Hepatocyte (in vitro differentiated cells): ENCODE measurements around the gene PET117. TPM values are rescaled to one million over a fixed set of nuclear protein-coding genes. Genes with fewer than 3 reads are reported as not detected.

Experiments
- DNase-seq: peaks from one replicate; pipeline ENCODE4 v3.0.0-alpha.2; 2016; ENCODE audit warnings: low spot score
- H2AFZ ChIP-seq: fragments of 200-600 bp; sonication (generic); 2 replicates; pipeline ENCODE4 v1.6.0; 2016; ENCODE audit warnings: antibody characterized with exemption, mild to moderate bottlenecking
- H3K27ac ChIP-seq: fragments of 200-600 bp; sonication (generic); 2 replicates; pipeline ENCODE4 v1.5.1; 2016; ENCODE audit warnings: mild to moderate bottlenecking
- H3K27me3 ChIP-seq: fragments of 200-600 bp; sonication (generic); 2 replicates; pipeline ENCODE4 v1.6.1; 2016
- H3K36me3 ChIP-seq: fragments of 200-600 bp; sonication (generic); replicated peaks from 2 replicates; pipeline ENCODE4 v1.5.1; 2016; ENCODE audit warnings: low read depth; ENCODE audit not compliant: insufficient read depth
- H3K4me1 ChIP-seq: fragments of 200-600 bp; sonication (generic); 2 replicates; pipeline ENCODE4 v1.5.1; 2016; ENCODE audit warnings: mild to moderate bottlenecking, moderate library complexity; ENCODE audit not compliant: insufficient read depth
- H3K4me2 ChIP-seq: fragments of 200-600 bp; sonication (generic); 2 replicates; pipeline ENCODE4 v1.6.0; 2016
- H3K4me3 ChIP-seq: fragments of 200-600 bp; sonication (generic); 2 replicates; pipeline ENCODE4 v1.5.1; 2016; ENCODE audit warnings: mild to moderate bottlenecking
- H3K79me2 ChIP-seq: fragments of 200-600 bp; sonication (generic); 2 replicates; pipeline ENCODE4 v1.6.0; 2017; ENCODE audit warnings: mild to moderate bottlenecking
- H3K9me2 ChIP-seq: fragments of 200-600 bp; sonication (generic); replicated peaks from 2 replicates; pipeline ENCODE4 v1.6.0; 2017; ENCODE audit warnings: mild to moderate bottlenecking; ENCODE audit not compliant: insufficient read depth
- H3K9me3 ChIP-seq: fragments of 200-600 bp; sonication (generic); 2 replicates; pipeline ENCODE4 v1.5.1; 2016; ENCODE audit warnings: low read depth, mild to moderate bottlenecking
- H4K20me1 ChIP-seq: fragments of 200-600 bp; sonication (generic); 2 replicates; pipeline ENCODE4 v1.6.0; 2016; ENCODE audit warnings: mild to moderate bottlenecking; ENCODE audit not compliant: insufficient read depth, poor library complexity, severe bottlenecking
- EZH2 ChIP-seq: fragments of 200-600 bp; sonication (generic); IDR thresholded peaks from 2 replicates; pipeline ENCODE4 v1.6.1; 2016; ENCODE audit warnings: antibody characterized with exemption, mild to moderate bottlenecking, borderline replicate concordance
- EZH2phosphoT487 ChIP-seq: fragments of 200-600 bp; sonication (generic); IDR thresholded peaks from one replicate; pipeline ENCODE4 v1.6.1; 2018; ENCODE audit warnings: antibody characterized with exemption, mild to moderate bottlenecking, low read depth, moderate library complexity; ENCODE audit not compliant: unreplicated experiment, severe bottlenecking
- WGBS: methylation state at CpG from one replicate; pipeline ENCODE4 v1.1.6; 2016; ENCODE audit warnings: low lambda C conversion rate; ENCODE audit errors: missing lambda C conversion rate; 5-methylcytosine and 5-hydroxymethylcytosine counted together
- polyA plus RNA-seq: library from polyadenylated mRNA; unstranded; fragments of >200 nt; fragmentation: Nextera tagmentation; extraction: Ambion mirVana; gene quantifications from 2 replicates; pipeline ENCODE4 v1.2.1, GENCODE V29; 2016
- total RNA-seq: library from RNA; depleted of rRNA; stranded (reverse); fragments of >200 nt; gene quantifications from 2 replicates; pipeline ENCODE4 v1.2.3, GENCODE V29; 2014
- TF ChIP-seq, protein P1 (sequence below): fragments of 200-600 bp; sonication (generic); IDR thresholded peaks from 2 replicates; pipeline ENCODE4 v1.5.1; 2016; ENCODE audit warnings: antibody characterized with exemption, mild to moderate bottlenecking; ENCODE audit not compliant: poor library complexity

PET117 gene
- total and polyA plus RNA-seq, 2 experiments from 2014 or later = 24.7 to 27.7 TPM

DNA sequence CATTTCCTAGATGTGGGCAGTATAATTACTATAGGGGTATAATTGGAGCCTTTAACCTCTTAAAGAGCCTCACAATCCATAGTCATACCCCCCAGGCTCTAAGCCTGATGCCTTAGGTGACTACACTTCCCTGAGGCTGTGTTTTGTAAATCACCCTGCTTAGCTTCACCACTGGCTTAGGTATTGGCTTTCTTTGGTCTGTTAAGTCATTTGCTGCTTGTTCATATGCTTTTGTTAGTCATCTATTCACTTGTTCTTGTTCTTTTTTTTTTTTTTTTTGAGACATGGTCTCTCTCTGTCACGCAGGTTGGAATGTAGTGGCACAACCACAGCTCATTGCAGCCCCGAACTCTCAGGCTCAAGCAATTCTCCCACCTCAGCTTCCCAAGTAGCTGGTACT is 26.7 kb downstream of the PET117 start:
- H3K4me3 ChIP-seq = no peak overlapping the region
- H3K79me2 ChIP-seq = peaks cover 39% of the 10 kb centered on the region
- no peaks in the 10 kb centered on the region for H4K20me1 ChIP-seq
- H3K4me1 ChIP-seq = peaks cover 4% of the 10 kb centered on the region
- H3K27me3 ChIP-seq = no peaks in the 10 kb centered on the region
- 97% methylated on average over 2 of the region's 2 CpGs for WGBS
- H3K27ac ChIP-seq = no peak overlapping the region
- H3K4me2 ChIP-seq = no peak overlapping the region
- TF ChIP-seq, protein P1, sequence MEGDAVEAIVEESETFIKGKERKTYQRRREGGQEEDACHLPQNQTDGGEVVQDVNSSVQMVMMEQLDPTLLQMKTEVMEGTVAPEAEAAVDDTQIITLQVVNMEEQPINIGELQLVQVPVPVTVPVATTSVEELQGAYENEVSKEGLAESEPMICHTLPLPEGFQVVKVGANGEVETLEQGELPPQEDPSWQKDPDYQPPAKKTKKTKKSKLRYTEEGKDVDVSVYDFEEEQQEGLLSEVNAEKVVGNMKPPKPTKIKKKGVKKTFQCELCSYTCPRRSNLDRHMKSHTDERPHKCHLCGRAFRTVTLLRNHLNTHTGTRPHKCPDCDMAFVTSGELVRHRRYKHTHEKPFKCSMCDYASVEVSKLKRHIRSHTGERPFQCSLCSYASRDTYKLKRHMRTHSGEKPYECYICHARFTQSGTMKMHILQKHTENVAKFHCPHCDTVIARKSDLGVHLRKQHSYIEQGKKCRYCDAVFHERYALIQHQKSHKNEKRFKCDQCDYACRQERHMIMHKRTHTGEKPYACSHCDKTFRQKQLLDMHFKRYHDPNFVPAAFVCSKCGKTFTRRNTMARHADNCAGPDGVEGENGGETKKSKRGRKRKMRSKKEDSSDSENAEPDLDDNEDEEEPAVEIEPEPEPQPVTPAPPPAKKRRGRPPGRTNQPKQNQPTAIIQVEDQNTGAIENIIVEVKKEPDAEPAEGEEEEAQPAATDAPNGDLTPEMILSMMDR = no peak
- TF ChIP-seq EZH2 (no peak), EZH2phosphoT487 (no peak)
- DNase-seq = no peak
- peaks cover 5% of the 10 kb centered on the region for H3K36me3 ChIP-seq
- no peaks in the 10 kb centered on the region for H3K9me3 ChIP-seq
- no peak overlapping the region for H2AFZ ChIP-seq
- no peaks in the 10 kb centered on the region for H3K9me2 ChIP-seq

DNA sequence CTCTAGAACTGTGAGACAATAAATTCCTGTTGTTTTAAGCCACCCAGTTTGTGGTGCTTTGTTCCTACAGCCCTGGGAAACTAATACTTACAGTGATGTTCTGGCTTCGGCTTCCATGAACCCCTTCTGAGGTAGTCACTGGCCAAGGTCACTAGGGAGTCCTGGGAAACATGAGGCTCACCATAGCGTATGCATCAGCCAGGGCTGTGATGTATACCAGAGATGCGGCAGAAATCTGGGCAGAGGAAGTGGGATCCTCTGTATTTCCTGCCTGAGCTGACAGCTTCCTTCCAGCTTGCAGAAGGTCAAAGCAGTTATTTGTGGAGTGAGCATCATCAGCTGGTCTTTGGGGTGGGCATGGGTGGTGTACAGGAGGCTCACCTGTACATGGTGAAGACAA is 27.9 kb downstream of the PET117 start:
- Histone ChIP-seq H3K27ac (peak overlapping the region; percentile 16), H2AFZ (no peak overlapping the region), H3K9me2 (no peaks in the 10 kb centered on the region), H3K79me2 (peaks cover 44% of the 10 kb centered on the region), H3K4me1 (peaks cover 4% of the 10 kb centered on the region), H3K4me2 (no peak overlapping the region), H3K9me3 (no peaks in the 10 kb centered on the region), H3K36me3 (peaks cover 5% of the 10 kb centered on the region), H4K20me1 (no peaks in the 10 kb centered on the region), H3K27me3 (no peaks in the 10 kb centered on the region), H3K4me3 (no peak overlapping the region)
- no peak for DNase-seq
- WGBS = 87% methylated on average over 3 of the region's 3 CpGs
- TF ChIP-seq EZH2phosphoT487 (no peak), EZH2 (no peak)
- TF ChIP-seq, protein P1 = no peak

DNA sequence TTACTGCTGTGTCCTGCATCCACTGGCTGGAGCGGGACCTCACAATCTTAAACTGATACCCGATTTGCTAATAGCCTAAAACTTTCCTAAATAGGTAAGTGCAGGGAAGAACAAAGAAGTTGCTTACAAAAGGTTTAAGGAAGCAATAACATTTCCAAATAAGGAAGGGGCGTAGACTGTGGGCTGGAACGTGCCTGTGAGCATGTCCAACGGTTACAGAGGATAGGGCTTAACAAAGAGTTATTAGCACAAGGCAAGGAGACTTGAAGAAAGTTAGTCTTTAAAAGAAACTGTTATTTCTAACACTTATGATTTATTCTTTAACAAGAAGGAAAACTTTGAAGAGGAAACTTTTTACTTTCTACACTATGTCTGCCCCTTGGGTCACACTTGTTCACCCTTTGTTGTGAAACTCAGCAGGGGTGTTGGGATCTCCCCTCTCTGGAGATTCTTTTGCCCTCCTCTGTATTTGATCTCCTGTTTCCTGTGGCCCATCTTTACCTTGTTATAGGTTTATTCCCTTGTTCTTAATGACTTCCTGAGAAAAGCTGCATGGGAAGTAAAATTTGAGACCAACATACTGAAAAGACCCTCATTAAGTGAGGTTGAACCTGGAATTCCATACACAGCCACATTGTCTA is 28.7 kb downstream of the PET117 start:
- Histone ChIP-seq H2AFZ (no peak overlapping the region), H3K36me3 (peaks cover 5% of the 10 kb centered on the region), H3K4me2 (no peak overlapping the region), H3K9me2 (no peaks in the 10 kb centered on the region), H4K20me1 (no peaks in the 10 kb centered on the region), H3K4me3 (no peak overlapping the region), H3K27ac (peak overlapping the region; percentile 16), H3K9me3 (no peaks in the 10 kb centered on the region), H3K4me1 (peaks cover 4% of the 10 kb centered on the region), H3K79me2 (peaks cover 49% of the 10 kb centered on the region), H3K27me3 (no peaks in the 10 kb centered on the region)
- TF ChIP-seq, protein P1 = no peak
- TF ChIP-seq EZH2 (no peak), EZH2phosphoT487 (no peak)
- no peak for DNase-seq
- WGBS = 65% methylated on average over 5 of the region's 5 CpGs
